GM12878 (cell line): ENCODE results near the gene RTN3. TPM values are rescaled to one million over a fixed set of nuclear protein-coding genes. Genes with fewer than 3 reads are reported as not detected.
"Not testable (repeated sequence)": the region's sequence is repeated elsewhere in the genome, so short reads cannot be mapped to it uniquely, and the experiment has no call there.

Experiments
- ATAC-seq: fragments of 200-7000 bp; cut with Tn5 transposase; 3 replicates; pipeline ENCODE4 v1.9.1; 2020; ENCODE audit warnings: mild to moderate bottlenecking, moderate library complexity
- BruUV-seq: library from RNA; stranded (reverse); fragments of 400-500 nt; replicated peaks from 2 replicates; lab custom pipeline; 2021; lab: Mats Ljungman, UMichigan
- CTCF ChIA-PET: fragments of 300-600 bp; sonication (Branson Sonifier 250); formaldehyde crosslinking; extraction: SDS; loops from one replicate; lab custom pipeline; 2021; ENCODE audit warnings: inconsistent platforms; lab: Yijun Ruan, JAX
- POLR2A ChIA-PET: fragments of 350-600 bp; formaldehyde crosslinking; extraction: SDS; loops from one replicate; lab custom pipeline; 2021; ENCODE audit warnings: inconsistent platforms; lab: Charles Lee
- RAD21 ChIA-PET: fragments of 300-600 bp; sonication (Branson Sonifier 250); formaldehyde crosslinking; loops from one replicate; lab custom pipeline; 2023; ENCODE audit warnings: antibody characterized with exemption; ENCODE audit not compliant: unreplicated experiment; lab: Charles Lee
- SMC1A ChIA-PET: fragments of 300-600 bp; sonication (Branson Sonifier 250); formaldehyde crosslinking; loops from one replicate; lab custom pipeline; 2023; ENCODE audit not compliant: unreplicated experiment, uncharacterized antibody; lab: Charles Lee
- DNase-seq: peaks from one replicate; pipeline ENCODE4 v3.0.0-alpha.2; 2011; ENCODE audit warnings: low read depth, low spot score
- FAIRE-seq: peaks from 3 replicates; lab custom pipeline; 2011; peaks lifted over from hg19 to GRCh38; lab: Jason Lieb, UNC
- H2AFZ ChIP-seq: 2 replicates; pipeline ENCODE4 v1.6.0; 2011; ENCODE audit warnings: low read depth, low read length, control low read depth; ENCODE audit not compliant: control insufficient read depth
- H3K27ac ChIP-seq: 2 replicates; pipeline ENCODE4 v1.5.1; 2011; ENCODE audit warnings: control low read depth; ENCODE audit not compliant: control insufficient read depth, insufficient read depth
- H3K27me3 ChIP-seq, 2 experiments: replicated peaks in 1 of 2; 2 replicates each; pipeline versions ENCODE4 v1.6.0 to v1.6.1; 2011; ENCODE audit warnings: low read length in 1 of 2; ENCODE audit not compliant: control insufficient read depth in 2 of 2, insufficient read depth in 2 of 2
- H3K36me3 ChIP-seq, 2 experiments: 2 replicates each; pipeline ENCODE4 v1.5.1; 2011; ENCODE audit warnings: low read length in 1 of 2; ENCODE audit not compliant: control insufficient read depth in 2 of 2, insufficient read depth in 2 of 2
- H3K4me1 ChIP-seq: 2 replicates; pipeline ENCODE4 v1.6.1; 2011; ENCODE audit warnings: mild to moderate bottlenecking, low read length, moderate library complexity, mixed read lengths; ENCODE audit not compliant: control insufficient read depth, insufficient read depth
- H3K4me2 ChIP-seq: 2 replicates; pipeline ENCODE4 v1.6.0; 2011; ENCODE audit warnings: control low read depth; ENCODE audit not compliant: control insufficient read depth, insufficient read depth
- H3K4me3 ChIP-seq: fragments of 200-600 bp; sonication (generic); 2 replicates; pipeline ENCODE4 v1.5.1; 2016
- H3K79me2 ChIP-seq: 2 replicates; pipeline ENCODE4 v1.6.0; 2011; ENCODE audit warnings: low read length; ENCODE audit not compliant: control insufficient read depth, insufficient read depth
- H3K9ac ChIP-seq: 2 replicates; pipeline ENCODE4 v1.8.0; 2011; ENCODE audit warnings: low read length, control low read depth, mixed read lengths; ENCODE audit not compliant: control insufficient read depth, insufficient read depth
- H3K9me3 ChIP-seq: replicated peaks from 3 replicates; pipeline ENCODE4 v1.5.1; 2011; ENCODE audit warnings: mild to moderate bottlenecking, low read length; ENCODE audit not compliant: control insufficient read depth, insufficient read depth
- H4K20me1 ChIP-seq: 2 replicates; pipeline ENCODE4 v1.6.0; 2011; ENCODE audit not compliant: control insufficient read depth, insufficient read depth
- ASH2L ChIP-seq: fragments of 300-600, 200-600 bp; sonication (generic); IDR thresholded peaks from 2 replicates; pipeline ENCODE4 v1.6.1; 2017; ENCODE audit warnings: low read depth, mild to moderate bottlenecking, borderline replicate concordance
- GABPA ChIP-seq: IDR thresholded peaks from 2 replicates; pipeline ENCODE4 v1.6.1; 2014; ENCODE audit warnings: antibody characterized with exemption, low read depth, mild to moderate bottlenecking, inconsistent platforms
- MTA3 ChIP-seq: IDR thresholded peaks from 2 replicates; pipeline ENCODE4 v1.6.1; 2012; ENCODE audit warnings: low read length, inconsistent platforms, borderline replicate concordance
- MYC ChIP-seq: IDR thresholded peaks from 2 replicates; pipeline ENCODE4 v1.6.1; 2011; ENCODE audit warnings: mild to moderate bottlenecking, low read length, moderate library complexity, inconsistent platforms; ENCODE audit not compliant: insufficient read depth, insufficient replicate concordance, insufficient read length, severe bottlenecking
- NFIC ChIP-seq: IDR thresholded peaks from 2 replicates; pipeline ENCODE4 v1.6.1; 2012; ENCODE audit warnings: low read depth, mild to moderate bottlenecking, inconsistent platforms, low read length, moderate library complexity
- RCOR1 ChIP-seq: conservative IDR thresholded peaks from 2 replicates; pipeline ENCODE4 v1.6.1; 2012; ENCODE audit warnings: low read depth, low read length, improper control_type of control experiment
- SREBF1 ChIP-seq: IDR thresholded peaks from 2 replicates; pipeline ENCODE4 v1.6.1; 2012; ENCODE audit warnings: mild to moderate bottlenecking, low read length
- WGBS: methylation state at CpG from one replicate; pipeline ENCODE4 v1.1.6; 2016; ENCODE audit warnings: low lambda C conversion rate; ENCODE audit not compliant: insufficient replicate concordance, insufficient coverage; ENCODE audit errors: missing lambda C conversion rate; 5-methylcytosine and 5-hydroxymethylcytosine counted together
- in situ Hi-C: fragments of 300-500 bp; cut with MboI; formaldehyde crosslinking; loops from 9 replicates; pipeline ENCODE4 v1.14.3; 2018; ENCODE audit warnings: mixed read lengths
- intact Hi-C: fragments of 100-400 bp; cut with micrococcal nuclease; formaldehyde crosslinking; loops from one replicate; pipeline ENCODE4 v1.14.2; 2022; ENCODE audit not compliant: unreplicated experiment
- polyA plus RNA-seq, 11 experiments: library from polyadenylated mRNA; depleted of rRNA in 4 of 11; unstranded in 6 of 11; stranded (reverse) in 5 of 11; fragments of >200 nt; fragmentation: Nextera tagmentation in 4 of 11; fragmentation: Illumina TruSeq in 1 of 11; extraction: Ambion mirVana in 4 of 11; extraction: Trizol in 1 of 11; gene quantifications; 1 replicate in 1 of 11; 2 replicates in 10 of 11; pipeline versions ENCODE4 v1.2.1 to v1.2.3, GENCODE V29; 2011 to 2016; ENCODE audit warnings: inconsistent platforms in 2 of 11, missing spikeins in 2 of 11, low read depth in 1 of 11
- total RNA-seq, 4 experiments: library from RNA; depleted of rRNA in 3 of 4; stranded (reverse); fragments of >200 nt in 3 of 4; fragmentation: Illumina TruSeq in 1 of 4; extraction: Trizol in 1 of 4; gene quantifications; 2 replicates each; pipeline versions ENCODE4 v1.2.1 to v1.2.3, GENCODE V29; 2013 to 2021

Gene RTN3
- total and polyA plus RNA-seq, 10 of the 15 experiments (the other 5 are each of a cell fraction or from before 2014, with no cell fraction given): 22.9 to 64.2 (median 47.0) TPM

GRCh38 chr11:63770763-63771162 is 89.5 kb downstream of the RTN3 start (continued):
- no peak for TF ChIP-seq MTA3
- no peak for TF ChIP-seq SREBF1
- no peak for TF ChIP-seq GABPA
- TF ChIP-seq ASH2L: no peak
- TF ChIP-seq RCOR1: no peak
- TF ChIP-seq MYC: no peak
- TF ChIP-seq NFIC: no peak

- H3K36me3 ChIP-seq, H3K4me2 ChIP-seq, H3K79me2 ChIP-seq, in situ Hi-C loops, H4K20me1 ChIP-seq, H3K4me1 ChIP-seq, H3K9me3 ChIP-seq, H3K27ac ChIP-seq, intact Hi-C loops, H3K4me3 ChIP-seq, H2AFZ ChIP-seq, RAD21 ChIA-PET, FAIRE-seq, ATAC-seq, BruUV-seq, H3K27me3 ChIP-seq, H3K9ac ChIP-seq, POLR2A ChIA-PET, DNase-seq, SMC1A ChIA-PET: not testable (repeated sequence)
- CTCF ChIA-PET: interaction anchor here (0.5 kb wide), 1 partner anchor 398 kb away, joined by 3 read pairs; no protein-coding TSS in a partner anchor
- WGBS: 50% methylated on average over 2 of the region's 2 CpGs
Observed at GRCh38 chr11:63771741-63772318, 90.5 kb downstream of the RTN3 start.
